Skeletal muscle tissue (tissue), 4 donors: ENCODE measurements around the gene HMCN1. TPM values are rescaled to one million over a fixed set of nuclear protein-coding genes. Genes with fewer than 3 reads are reported as not detected.

Experiments used
- H3K27ac ChIP-seq: one replicate; pipeline ENCODE4 v1.7.0; 2013; ENCODE audit warnings: mild to moderate bottlenecking, low read depth, low read length, inconsistent platforms
- H3K27me3 ChIP-seq, 3 donors: one replicate each; pipeline ENCODE4 v1.7.0; 2013; ENCODE audit warnings: low read length in 3 of 3; ENCODE audit not compliant: control insufficient read depth in 3 of 3, insufficient read depth in 3 of 3
- H3K36me3 ChIP-seq, 3 donors: one replicate each; pipeline ENCODE4 v1.7.0; 2013; ENCODE audit warnings: low read length in 3 of 3; ENCODE audit not compliant: control insufficient read depth in 3 of 3, insufficient read depth in 3 of 3
- H3K4me1 ChIP-seq, 3 donors: one replicate each; pipeline ENCODE4 v1.7.0; 2013; ENCODE audit warnings: low read length in 3 of 3, mild to moderate bottlenecking in 3 of 3; ENCODE audit not compliant: control insufficient read depth in 3 of 3, insufficient read depth in 3 of 3
- H3K4me3 ChIP-seq, 3 donors: one replicate each; pipeline ENCODE4 v1.7.0; 2013; ENCODE audit warnings: low read length in 3 of 3
- H3K9ac ChIP-seq, 3 donors: one replicate each; pipeline ENCODE4 v1.7.0; 2013; ENCODE audit warnings: low read length in 3 of 3, mild to moderate bottlenecking in 3 of 3, moderate library complexity in 2 of 3, low read depth in 1 of 3
- H3K9me3 ChIP-seq, 3 donors: one replicate each; pipeline ENCODE4 v1.7.0; 2013; ENCODE audit warnings: low read length in 3 of 3; ENCODE audit not compliant: control insufficient read depth in 3 of 3
- total RNA-seq: library from RNA; depleted of rRNA; stranded (reverse); fragments of >200 nt; gene quantifications from one replicate; pipeline ENCODE4 v1.2.3, GENCODE V29; 2014
- donor health status: Osteomylitis.

Gene HMCN1
- total RNA-seq, 1 donor from 2014 or later, result 16.7 TPM

DNA sequence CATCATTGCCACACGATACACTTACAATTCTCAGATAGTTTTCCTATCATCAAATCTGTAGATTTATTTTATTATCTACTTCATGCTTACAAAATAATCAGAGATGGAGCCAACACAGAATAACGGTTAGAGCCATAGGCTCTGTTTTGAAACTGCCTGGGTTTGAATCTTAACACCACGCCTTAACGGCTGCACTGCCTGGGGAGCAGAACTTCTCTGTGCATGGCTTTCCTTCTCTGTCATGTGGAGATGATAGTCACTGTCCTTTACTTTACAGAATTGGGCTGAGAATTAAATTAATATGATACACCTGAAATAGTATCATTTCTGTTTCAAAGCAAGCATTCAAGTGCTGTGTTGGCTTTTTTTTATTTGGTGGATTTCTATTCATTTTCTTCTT is 177.8 kb downstream of the HMCN1 start:
- H3K36me3 ChIP-seq, result no peaks in the 10 kb centered on the region
- no peaks in the 10 kb centered on the region for H3K4me1 ChIP-seq
- no peak overlapping the region for H3K4me3 ChIP-seq
- no peak overlapping the region for H3K9ac ChIP-seq
- H3K9me3 ChIP-seq, result no peaks in the 10 kb centered on the region
- H3K27me3 ChIP-seq, result no peaks in the 10 kb centered on the region
- no peak overlapping the region for H3K27ac ChIP-seq

DNA sequence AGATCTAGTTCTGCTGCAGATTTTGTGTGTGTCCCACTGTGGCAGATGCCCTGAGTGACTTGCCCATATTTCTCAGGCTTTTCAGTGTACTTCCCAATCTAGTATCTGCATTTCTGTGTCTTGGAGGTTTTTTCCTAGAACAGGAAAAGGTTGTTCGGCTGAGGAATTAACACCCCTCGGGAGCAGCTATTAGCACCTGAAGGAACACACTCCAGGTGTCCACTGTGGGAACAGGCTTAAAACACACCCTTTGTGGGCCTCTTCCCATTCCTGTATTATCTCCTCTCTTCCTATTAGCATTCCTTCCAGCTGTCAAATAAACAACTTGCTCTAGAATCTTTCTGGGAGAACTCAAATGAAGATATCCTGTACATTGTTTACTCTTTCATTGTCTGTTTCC is 178.3 kb downstream of the HMCN1 start:
- H3K27ac ChIP-seq, result no peak overlapping the region
- no peak overlapping the region for H3K4me3 ChIP-seq
- H3K9me3 ChIP-seq, result no peaks in the 10 kb centered on the region
- H3K4me1 ChIP-seq, result no peaks in the 10 kb centered on the region
- H3K36me3 ChIP-seq, result no peaks in the 10 kb centered on the region
- no peaks in the 10 kb centered on the region for H3K27me3 ChIP-seq
- no peak overlapping the region for H3K9ac ChIP-seq

- H3K9ac ChIP-seq, result no peak overlapping the region
- H3K36me3 ChIP-seq, result no peaks in the 10 kb centered on the region
- no peaks in the 10 kb centered on the region for H3K9me3 ChIP-seq
- no peaks in the 10 kb centered on the region for H3K27me3 ChIP-seq
- no peaks in the 10 kb centered on the region for H3K4me1 ChIP-seq
- no peak overlapping the region for H3K27ac ChIP-seq
- no peak overlapping the region for H3K4me3 ChIP-seq
Observed at GRCh38 chr1:185914089-185914488, 179.9 kb downstream of the HMCN1 start.

- no peak overlapping the region for H3K4me3 ChIP-seq
- no peaks in the 10 kb centered on the region for H3K27me3 ChIP-seq
- H3K9ac ChIP-seq, result no peak overlapping the region
- H3K27ac ChIP-seq, result no peak overlapping the region
- no peaks in the 10 kb centered on the region for H3K9me3 ChIP-seq
- H3K4me1 ChIP-seq, result no peaks in the 10 kb centered on the region
- H3K36me3 ChIP-seq, result no peaks in the 10 kb centered on the region
Observed at GRCh38 chr1:185916861-185917260, 182.7 kb downstream of the HMCN1 start.

- no peaks in the 10 kb centered on the region for H3K4me1 ChIP-seq
- H3K36me3 ChIP-seq, result no peaks in the 10 kb centered on the region
- H3K27me3 ChIP-seq, result no peaks in the 10 kb centered on the region
- H3K9ac ChIP-seq, result no peak overlapping the region
- H3K9me3 ChIP-seq, result no peaks in the 10 kb centered on the region
- H3K27ac ChIP-seq, result no peak overlapping the region
- no peak overlapping the region for H3K4me3 ChIP-seq
Observed at GRCh38 chr1:185917646-185918045, 183.5 kb downstream of the HMCN1 start.

GRCh38 chr1:185920602-185921001 is 186.4 kb downstream of the HMCN1 start:
- Histone ChIP-seq H3K9me3 (no peaks in the 10 kb centered on the region), H3K4me1 (no peaks in the 10 kb centered on the region), H3K9ac (no peak overlapping the region), H3K36me3 (no peaks in the 10 kb centered on the region), H3K4me3 (no peak overlapping the region), H3K27ac (no peak overlapping the region), H3K27me3 (no peaks in the 10 kb centered on the region)

GRCh38 chr1:185921636-185922035 is 187.4 kb downstream of the HMCN1 start:
- no peaks in the 10 kb centered on the region for H3K36me3 ChIP-seq
- H3K27me3 ChIP-seq, result no peaks in the 10 kb centered on the region
- H3K4me1 ChIP-seq, result peaks cover 0 to 4% (median 0%) of the 10 kb centered on the region in 3 donors
- no peak overlapping the region for H3K9ac ChIP-seq
- no peak overlapping the region for H3K4me3 ChIP-seq
- no peaks in the 10 kb centered on the region for H3K9me3 ChIP-seq
- no peak overlapping the region for H3K27ac ChIP-seq

DNA sequence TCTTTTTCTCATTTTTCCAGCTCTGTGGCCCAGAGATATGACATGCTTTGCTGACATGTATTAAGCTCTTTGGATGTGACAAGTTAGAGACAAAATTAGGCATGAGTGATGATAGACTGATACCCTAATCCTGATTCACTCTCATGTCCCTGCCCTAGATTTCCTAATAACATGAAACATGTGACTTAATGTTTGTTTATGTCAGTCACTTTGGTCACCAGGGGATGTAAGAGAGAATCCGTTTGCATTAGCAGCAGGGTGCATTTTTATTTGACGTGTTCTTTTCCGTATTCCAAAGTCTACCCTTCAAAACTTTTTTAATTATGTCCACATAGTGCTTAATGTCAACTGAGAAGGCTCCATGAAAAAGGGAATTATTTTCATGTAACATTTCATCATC is 192.4 kb downstream of the HMCN1 start:
- Histone ChIP-seq H3K4me3 (no peak overlapping the region), H3K27me3 (no peaks in the 10 kb centered on the region), H3K36me3 (no peaks in the 10 kb centered on the region), H3K4me1 (peaks cover 0 to 4% (median 0%) of the 10 kb centered on the region in 3 donors), H3K9me3 (no peaks in the 10 kb centered on the region), H3K9ac (no peak overlapping the region), H3K27ac (no peak overlapping the region)

DNA sequence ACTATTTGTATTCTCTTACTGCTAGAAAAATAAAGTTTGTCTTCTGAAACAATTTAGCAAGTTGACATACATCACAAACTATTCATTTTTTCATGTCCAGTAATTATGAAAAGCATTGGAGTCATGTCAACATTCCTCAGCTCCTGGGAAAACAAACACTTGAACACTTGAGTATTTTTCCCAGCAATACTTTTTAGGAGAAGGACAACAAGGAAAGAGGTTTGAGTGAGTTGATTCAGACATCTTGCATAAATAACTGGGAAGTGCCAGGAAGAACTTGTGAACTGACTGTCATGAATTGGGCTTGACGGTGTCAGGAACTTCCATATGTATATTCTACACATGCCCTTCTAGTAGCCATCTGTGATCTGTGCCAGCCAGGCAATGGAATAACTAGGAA is 195.6 kb downstream of the HMCN1 start:
- no peaks in the 10 kb centered on the region for H3K36me3 ChIP-seq
- H3K9ac ChIP-seq, result no peak overlapping the region
- peaks cover 0 to 4% (median 0%) of the 10 kb centered on the region in 3 donors for H3K4me1 ChIP-seq
- no peaks in the 10 kb centered on the region for H3K27me3 ChIP-seq
- no peaks in the 10 kb centered on the region for H3K9me3 ChIP-seq
- H3K27ac ChIP-seq, result no peak overlapping the region
- H3K4me3 ChIP-seq, result no peak overlapping the region

- Histone ChIP-seq H3K27me3 (no peaks in the 10 kb centered on the region), H3K9me3 (no peaks in the 10 kb centered on the region), H3K36me3 (no peaks in the 10 kb centered on the region), H3K4me1 (peaks cover 0 to 2% (median 0%) of the 10 kb centered on the region in 3 donors), H3K27ac (no peak overlapping the region), H3K4me3 (no peak overlapping the region), H3K9ac (no peak overlapping the region)
Observed at GRCh38 chr1:185931438-185931837, 197.2 kb downstream of the HMCN1 start.

- no peaks in the 10 kb centered on the region for H3K36me3 ChIP-seq
- H3K9me3 ChIP-seq, result no peaks in the 10 kb centered on the region
- H3K4me1 ChIP-seq, result no peaks in the 10 kb centered on the region
- no peak overlapping the region for H3K4me3 ChIP-seq
- H3K9ac ChIP-seq, result no peak overlapping the region
- H3K27me3 ChIP-seq, result no peaks in the 10 kb centered on the region
- H3K27ac ChIP-seq, result no peak overlapping the region
Observed at GRCh38 chr1:185933580-185933979, 199.4 kb downstream of the HMCN1 start.
